Gastroesophageal sphincter (tissue), 4 donors: ENCODE measurements around the gene RYR2. TPM values are rescaled to one million over a fixed set of nuclear protein-coding genes. Genes with fewer than 3 reads are reported as not detected.

Experiments
- ATAC-seq: fragments of 150-250 bp; one replicate; pipeline ENCODE4 v1.9.1; 2016; ENCODE audit warnings: mild to moderate bottlenecking, moderate library complexity
- H3K27ac ChIP-seq, 4 donors: fragments of 200-600 bp; sonication (generic) in 3 of 4; 1 replicate in 3 of 4; 2 replicates in 1 of 4; pipeline ENCODE4 v1.5.1; 2016 to 2019
- H3K27me3 ChIP-seq: fragments of 200-600 bp; sonication (generic); one replicate; pipeline ENCODE4 v1.5.1; 2019
- H3K36me3 ChIP-seq, 2 donors: fragments of 200-600 bp; sonication (generic); one replicate each; pipeline ENCODE4 v1.5.1; 2019; ENCODE audit warnings: control low read depth in 1 of 2
- H3K4me1 ChIP-seq, 3 donors: fragments of 200-600 bp; sonication (generic); 1 replicate in 2 of 3; 2 replicates in 1 of 3; pipeline ENCODE4 v1.5.1; 2016 to 2019; ENCODE audit warnings: control low read depth in 2 of 3
- H3K4me3 ChIP-seq, 2 donors: fragments of 200-600 bp; sonication (generic); one replicate each; pipeline ENCODE4 v1.5.1; 2019; ENCODE audit warnings: mild to moderate bottlenecking in 1 of 2, moderate library complexity in 1 of 2
- H3K9me3 ChIP-seq, 3 donors: fragments of 200-600 bp; sonication (generic); one replicate each; pipeline ENCODE4 v1.5.1; 2017 to 2019; ENCODE audit warnings: control low read depth in 2 of 3
- EP300 ChIP-seq: sonication (generic); formaldehyde crosslinking; IDR thresholded peaks from one replicate; pipeline ENCODE4 v1.6.1; 2017; ENCODE audit warnings: antibody characterized with exemption, mild to moderate bottlenecking
- POLR2A ChIP-seq, 2 donors: fragments of 450-650 bp; IDR thresholded peaks; one replicate each; pipeline ENCODE4 v1.6.1; 2017; ENCODE audit warnings: antibody characterized with exemption in 2 of 2, mild to moderate bottlenecking in 2 of 2, moderate library complexity in 1 of 2
- POLR2AphosphoS5 ChIP-seq: sonication (generic); formaldehyde crosslinking; IDR thresholded peaks from one replicate; pipeline ENCODE4 v1.6.1; 2017; ENCODE audit warnings: antibody characterized with exemption
- WGBS, 2 donors: methylation state at CpG; one replicate each; pipeline ENCODE4 v1.1.5; 2018; ENCODE audit warnings: low coverage in 1 of 2; 5-methylcytosine and 5-hydroxymethylcytosine counted together
- total RNA-seq, 4 donors: library from RNA; depleted of rRNA; stranded (reverse); fragments of >200 nt; gene quantifications; one replicate each; pipeline ENCODE4 v1.1.0, GENCODE V29; 2016
- TF ChIP-seq, protein P1 (sequence below), 4 experiments: fragments of 200-600 bp in 2 of 4; fragments of 450-650 bp in 2 of 4; sonication (generic) in 1 of 4; IDR thresholded peaks; one replicate each; pipeline ENCODE4 v1.5.1; 2017 to 2019; ENCODE audit warnings: antibody characterized with exemption in 4 of 4, mild to moderate bottlenecking in 2 of 4, moderate library complexity in 2 of 4

RYR2 gene
- total RNA-seq, 4 donors from 2014 or later: 27.4 to 78.8 (median 42.7) TPM

DNA sequence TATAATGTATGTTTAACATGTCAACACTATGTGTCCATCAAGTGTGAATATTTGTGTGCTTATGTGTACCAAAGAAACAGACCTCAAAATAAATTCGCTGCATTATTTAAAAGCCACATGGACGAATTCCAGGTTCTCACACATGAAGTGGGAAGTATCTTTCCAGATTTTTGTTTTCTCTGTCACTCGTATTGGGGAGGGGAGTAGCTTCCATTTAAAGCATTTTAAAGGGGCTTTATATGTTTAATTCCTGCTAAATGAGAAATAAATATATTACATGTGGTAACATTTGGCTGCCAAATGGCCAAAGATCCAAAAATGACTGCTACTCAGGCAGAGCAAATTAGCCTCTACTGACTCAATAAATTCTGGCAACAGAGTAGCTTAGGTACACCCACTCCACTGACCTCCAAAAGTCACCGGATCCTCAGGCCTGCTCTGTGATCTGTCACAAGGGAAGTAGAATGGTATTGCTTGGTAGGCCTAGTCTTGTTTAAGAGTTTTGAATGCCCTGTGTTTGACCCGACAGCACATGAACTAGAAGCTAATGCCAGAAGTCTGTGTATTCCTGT is 670.7 kb downstream of the RYR2 start:
- Histone ChIP-seq H3K4me3 (no peak overlapping the region), H3K36me3 (peaks cover 0 to 13% of the 10 kb centered on the region in 2 donors), H3K27me3 (no peaks in the 10 kb centered on the region), H3K9me3 (no peaks in the 10 kb centered on the region), H3K4me1 (no peaks in the 10 kb centered on the region), H3K27ac (no peak overlapping the region)
- no peak for ATAC-seq
- TF ChIP-seq, protein P1, sequence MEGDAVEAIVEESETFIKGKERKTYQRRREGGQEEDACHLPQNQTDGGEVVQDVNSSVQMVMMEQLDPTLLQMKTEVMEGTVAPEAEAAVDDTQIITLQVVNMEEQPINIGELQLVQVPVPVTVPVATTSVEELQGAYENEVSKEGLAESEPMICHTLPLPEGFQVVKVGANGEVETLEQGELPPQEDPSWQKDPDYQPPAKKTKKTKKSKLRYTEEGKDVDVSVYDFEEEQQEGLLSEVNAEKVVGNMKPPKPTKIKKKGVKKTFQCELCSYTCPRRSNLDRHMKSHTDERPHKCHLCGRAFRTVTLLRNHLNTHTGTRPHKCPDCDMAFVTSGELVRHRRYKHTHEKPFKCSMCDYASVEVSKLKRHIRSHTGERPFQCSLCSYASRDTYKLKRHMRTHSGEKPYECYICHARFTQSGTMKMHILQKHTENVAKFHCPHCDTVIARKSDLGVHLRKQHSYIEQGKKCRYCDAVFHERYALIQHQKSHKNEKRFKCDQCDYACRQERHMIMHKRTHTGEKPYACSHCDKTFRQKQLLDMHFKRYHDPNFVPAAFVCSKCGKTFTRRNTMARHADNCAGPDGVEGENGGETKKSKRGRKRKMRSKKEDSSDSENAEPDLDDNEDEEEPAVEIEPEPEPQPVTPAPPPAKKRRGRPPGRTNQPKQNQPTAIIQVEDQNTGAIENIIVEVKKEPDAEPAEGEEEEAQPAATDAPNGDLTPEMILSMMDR (IDR thresholded peaks at IDR 0.05): no peak
- TF ChIP-seq EP300 (no peak), POLR2AphosphoS5 (no peak), POLR2A (IDR thresholded peaks at IDR 0.05) (no peak)
- WGBS, 2 donors: 59 to 64% methylated on average over 3 to 5 of the region's 5 CpGs

DNA sequence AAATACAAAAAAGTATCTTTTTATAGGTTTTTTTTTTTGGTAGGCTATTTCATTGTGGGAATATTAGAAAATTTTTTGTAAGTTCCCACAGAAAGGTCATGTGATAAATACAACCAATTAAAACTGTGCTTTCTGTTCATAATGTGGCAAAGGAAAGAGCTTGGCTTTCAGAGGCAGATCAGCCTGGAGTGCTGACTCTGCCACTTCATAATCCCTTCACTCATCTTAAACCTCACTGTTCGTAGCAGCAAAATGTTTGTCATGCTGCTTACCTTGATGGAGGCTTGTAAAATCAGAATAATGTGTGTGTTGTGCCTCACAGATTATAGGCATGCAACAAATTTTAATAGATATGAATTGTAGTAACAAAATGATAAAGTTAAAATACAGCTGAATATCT is 671.9 kb downstream of the RYR2 start:
- no peak for ATAC-seq
- Histone ChIP-seq H3K36me3 (peaks cover 0 to 19% of the 10 kb centered on the region in 2 donors), H3K27me3 (no peaks in the 10 kb centered on the region), H3K4me3 (no peak overlapping the region), H3K4me1 (no peaks in the 10 kb centered on the region), H3K9me3 (no peaks in the 10 kb centered on the region), H3K27ac (no peak overlapping the region)
- WGBS, 2 donors: 60 to 73% methylated on average over 1 of the region's 1 CpG
- TF ChIP-seq POLR2A (IDR thresholded peaks at IDR 0.05): no peak
- TF ChIP-seq POLR2AphosphoS5: no peak
- TF ChIP-seq EP300: no peak
- TF ChIP-seq, protein P1 (IDR thresholded peaks at IDR 0.05): no peak

DNA sequence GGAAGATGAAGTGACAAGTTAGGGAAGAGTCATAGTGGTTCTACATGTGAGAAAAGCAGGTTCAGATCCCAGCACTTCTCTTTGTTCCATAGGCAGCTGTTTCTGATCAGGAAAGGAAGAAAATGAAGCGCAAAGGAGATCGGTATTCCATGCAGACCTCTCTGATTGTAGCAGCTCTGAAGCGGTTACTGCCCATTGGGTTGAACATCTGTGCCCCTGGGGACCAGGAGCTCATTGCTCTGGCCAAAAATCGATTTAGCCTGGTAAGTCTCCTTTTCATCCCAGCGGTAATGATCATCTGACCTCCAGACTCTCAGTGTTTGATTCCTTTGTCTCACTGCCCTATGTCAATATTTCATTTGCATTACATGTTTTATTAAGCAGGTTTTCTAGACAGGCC is 675.1 kb downstream of the RYR2 start:
- no peak for ATAC-seq
- TF ChIP-seq POLR2A (IDR thresholded peaks at IDR 0.05) (no peak), EP300 (no peak), POLR2AphosphoS5 (no peak)
- TF ChIP-seq, protein P1 (IDR thresholded peaks at IDR 0.05): no peak
- H3K9me3 ChIP-seq: no peaks in the 10 kb centered on the region
- H3K36me3 ChIP-seq: peaks cover 0 to 24% of the 10 kb centered on the region in 2 donors
- H3K27ac ChIP-seq: no peak overlapping the region
- H3K27me3 ChIP-seq: no peaks in the 10 kb centered on the region
- H3K4me1 ChIP-seq: no peaks in the 10 kb centered on the region
- 78 to 79% methylated on average over 5 of the region's 5 CpGs for WGBS, 2 donors
- no peak overlapping the region for H3K4me3 ChIP-seq

DNA sequence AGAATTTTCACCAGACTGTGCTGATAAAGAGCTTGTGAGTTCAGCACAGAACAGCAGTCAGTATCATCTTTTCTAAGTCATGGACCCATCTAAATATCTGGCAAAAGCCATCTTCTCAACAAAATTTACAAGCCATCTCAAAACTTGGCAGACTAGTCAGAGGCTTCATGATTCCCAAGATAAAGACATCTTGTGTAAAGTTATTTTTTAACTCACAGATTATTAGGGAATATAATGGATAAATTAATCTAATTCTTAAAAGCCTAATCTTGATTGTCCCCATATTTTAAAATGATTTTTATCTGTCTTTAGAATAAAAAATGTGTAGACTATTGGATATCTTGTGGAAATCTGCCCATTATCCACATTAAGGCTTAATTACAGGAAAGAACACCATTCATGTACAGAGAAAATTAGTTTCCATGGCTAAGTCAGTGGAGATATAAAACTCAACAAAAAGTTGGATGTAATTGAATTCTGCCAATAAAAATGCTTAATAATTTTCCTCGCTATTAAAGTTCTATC is 688.9 kb downstream of the RYR2 start:
- ATAC-seq: no peak
- Histone ChIP-seq H3K27me3 (no peaks in the 10 kb centered on the region), H3K9me3 (no peaks in the 10 kb centered on the region), H3K4me1 (no peaks in the 10 kb centered on the region), H3K4me3 (no peak overlapping the region), H3K27ac (no peak overlapping the region), H3K36me3 (peaks cover 0 to 35% of the 10 kb centered on the region in 2 donors)
- 96 to 100% methylated on average over 1 of the region's 1 CpG for WGBS, 2 donors
- TF ChIP-seq EP300 (no peak), POLR2AphosphoS5 (no peak), POLR2A (IDR thresholded peaks at IDR 0.05) (no peak)
- TF ChIP-seq, protein P1 (IDR thresholded peaks at IDR 0.05): no peak

DNA sequence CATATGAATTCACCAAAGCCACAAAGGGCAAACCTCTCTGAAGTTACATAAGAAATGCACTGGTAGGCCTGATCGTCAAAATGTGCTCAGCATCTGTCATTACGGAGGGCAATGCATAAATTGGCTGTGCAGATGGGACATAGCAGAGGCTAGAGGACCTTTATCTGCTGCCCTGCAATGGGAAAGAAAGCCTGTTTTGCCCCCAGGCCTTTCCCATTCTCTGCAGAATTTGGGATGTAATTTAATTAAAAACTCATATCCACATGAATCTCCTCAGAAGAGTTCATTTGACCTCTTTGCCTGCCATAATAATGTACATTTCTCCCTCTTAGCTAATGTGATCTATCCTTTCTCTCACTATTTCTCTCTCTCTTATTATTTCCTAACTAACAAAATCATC is 690.7 kb downstream of the RYR2 start:
- Histone ChIP-seq H3K27ac (no peak overlapping the region), H3K36me3 (peaks cover 0 to 35% of the 10 kb centered on the region in 2 donors), H3K4me1 (no peaks in the 10 kb centered on the region), H3K27me3 (no peaks in the 10 kb centered on the region), H3K9me3 (no peaks in the 10 kb centered on the region), H3K4me3 (no peak overlapping the region)
- TF ChIP-seq POLR2AphosphoS5 (no peak), EP300 (no peak), POLR2A (IDR thresholded peaks at IDR 0.05) (no peak)
- TF ChIP-seq, protein P1 (IDR thresholded peaks at IDR 0.05): no peak
- WGBS, 2 donors: no CpG with 5 or more reads among the region's 2 CpGs
- no peak for ATAC-seq
